BJ (cell line): ENCODE data around the gene ZNF474. TPM values are rescaled to one million over a fixed set of nuclear protein-coding genes. Genes with fewer than 3 reads are reported as not detected.

Experiments used
- CTCF ChIA-PET: fragments of 350-600 bp; formaldehyde crosslinking; extraction: SDS; loops from one replicate; lab custom pipeline; 2021; ENCODE audit warnings: antibody characterized with exemption, inconsistent platforms; lab: Yijun Ruan, JAX
- POLR2A ChIA-PET: fragments of 300-600 bp; sonication (Branson Sonifier 250); formaldehyde crosslinking; extraction: SDS; loops from one replicate; lab custom pipeline; 2021; ENCODE audit warnings: antibody characterized with exemption; lab: Charles Lee
- DNase-seq: peaks from one replicate; pipeline ENCODE4 v3.0.0-alpha.2; 2011; ENCODE audit warnings: low read depth
- H3K27me3 ChIP-seq: 2 replicates; pipeline ENCODE4 v1.6.0; 2011; ENCODE audit warnings: low read length; ENCODE audit not compliant: control insufficient read depth, insufficient read depth
- H3K36me3 ChIP-seq: 2 replicates; pipeline ENCODE4 v1.5.1; 2011; ENCODE audit warnings: low read length; ENCODE audit not compliant: control insufficient read depth, insufficient read depth
- H3K4me3 ChIP-seq: 2 replicates; pipeline ENCODE4 v1.5.1; 2011; ENCODE audit warnings: low read depth, mild to moderate bottlenecking, control low read depth, low read length
- CTCF ChIP-seq: IDR thresholded peaks from 2 replicates; pipeline ENCODE4 v1.5.1; 2011; ENCODE audit warnings: low read depth, mild to moderate bottlenecking, control low read depth, inconsistent platforms, low read length, moderate library complexity; ENCODE audit not compliant: insufficient read depth
- polyA plus RNA-seq: library from polyadenylated mRNA; depleted of rRNA; stranded (reverse); fragments of >200 nt; gene quantifications from 2 replicates; pipeline ENCODE4 v1.2.3, GENCODE V29; 2011; rRNA removed

The ZNF474 gene
- polyA plus RNA-seq, 1 experiment: 0.22 TPM

DNA sequence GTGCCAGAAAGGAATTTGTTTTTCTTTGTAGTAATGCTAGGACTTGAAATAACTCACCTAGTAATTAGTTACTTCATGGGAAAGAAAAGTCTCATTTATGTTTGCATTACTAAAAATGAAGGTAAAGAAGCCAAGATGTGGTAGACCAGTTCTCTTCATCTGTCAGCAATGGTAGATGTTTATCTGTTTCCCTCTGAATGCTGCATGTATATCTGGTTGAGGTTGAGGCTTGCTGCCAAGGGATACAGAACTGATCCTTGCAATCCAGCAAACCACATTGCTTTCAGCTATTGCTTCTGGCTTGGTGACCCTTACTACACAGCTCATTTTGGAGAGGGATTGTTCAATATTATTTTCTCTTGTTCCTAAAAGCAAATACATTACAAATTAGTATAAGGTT is 73.6 kb downstream of the ZNF474 start:
- POLR2A ChIA-PET: no interaction called here
- no peak overlapping the region for H3K4me3 ChIP-seq
- no peak for DNase-seq
- peaks cover 2% of the 10 kb centered on the region; the same call in 1 of the 2 replicates for H3K27me3 ChIP-seq
- no peaks in the 10 kb centered on the region for H3K36me3 ChIP-seq
- CTCF ChIA-PET: no interaction called here
- no peak for TF ChIP-seq CTCF

Other genes starting within 250 kb of the ZNF474 start
- 1.7 and 3.5 TPM in 2 replicates for gene SRFBP1, start 167.6 kb upstream of the ZNF474 start, polyA plus RNA-seq
- 632 and 668 TPM in 2 replicates for gene LOX, start 51.3 kb upstream of the ZNF474 start, polyA plus RNA-seq
- gene SNCAIP, start 182.7 kb downstream of the ZNF474 start, polyA plus RNA-seq: 1.5 and 1.7 TPM in 2 replicates